Adrenal gland (tissue), 12 donors: ENCODE data around the gene KCNC1. TPM values are rescaled to one million over a fixed set of nuclear protein-coding genes. Genes with fewer than 3 reads are reported as not detected.

ENCODE experiments used
- DNase-seq, 7 donors: peaks; one replicate each; pipeline ENCODE4 v3.0.0-alpha.2; 2019 to 2020
- H3K27ac ChIP-seq, 5 donors: fragments of 200-600 bp; sonication (generic) in 4 of 5; 1 replicate in 3 of 5; 2 replicates in 2 of 5; pipeline versions ENCODE4 v1.5.1 to v1.8.0; 2016 to 2020; ENCODE audit warnings: mild to moderate bottlenecking in 1 of 5
- H3K27me3 ChIP-seq: fragments of 200-600 bp; 2 replicates; pipeline ENCODE4 v1.8.0; 2021
- H3K36me3 ChIP-seq, 2 donors: fragments of 200-600 bp; replicated peaks in 1 of 2; 1 replicate in 1 of 2; 2 replicates in 1 of 2; pipeline versions ENCODE4 v1.5.1 to v1.8.0; 2018 to 2022
- H3K4me1 ChIP-seq, 2 donors: fragments of 200-600 bp; replicated peaks in 1 of 2; 1 replicate in 1 of 2; 2 replicates in 1 of 2; pipeline versions ENCODE4 v1.5.1 to v1.8.0; 2018 to 2021
- H3K4me3 ChIP-seq, 4 donors: fragments of 200-600 bp; sonication (generic) in 3 of 4; one replicate each; pipeline ENCODE4 v1.5.1; 2016 to 2018
- H3K9me3 ChIP-seq, 3 donors: fragments of 200-600 bp; sonication (generic) in 1 of 3; replicated peaks in 1 of 3; 1 replicate in 2 of 3; 2 replicates in 1 of 3; pipeline versions ENCODE4 v1.5.1 to v1.8.0; 2016 to 2021
- POLR2A ChIP-seq, 2 donors: fragments of 450-650 bp; IDR thresholded peaks; one replicate each; pipeline ENCODE4 v1.6.1; 2017; ENCODE audit warnings: antibody characterized with exemption in 2 of 2, mild to moderate bottlenecking in 2 of 2, moderate library complexity in 1 of 2
- WGBS, 4 donors: extraction: QIAGEN DNeasy Blood & Tissue Kit in 2 of 4; methylation state at CpG; one replicate each; pipeline versions ENCODE4 v1.1.5 to v1.1.7; 2013 to 2017; 5-methylcytosine and 5-hydroxymethylcytosine counted together
- intact Hi-C, 2 donors: fragments of 100-400 bp; cut with DNase I; formaldehyde crosslinking; loops; one replicate each; pipeline versions ENCODE4 v1.14.1 to v1.15.0; 2022 to 2023
- polyA plus RNA-seq, 3 donors: library from polyadenylated mRNA; stranded (reverse); fragments of 200-250 nt in 2 of 3; fragments of 350-450 nt in 1 of 3; fragmentation: Illumina TruSeq in 1 of 3; extraction: RNeasy Lipid Tissue Mini Kit (QIAGEN cat#74804) in 1 of 3; gene quantifications; one replicate each; pipeline ENCODE4 v1.2.3, GENCODE V29; 2013 to 2014
- total RNA-seq, 9 donors: library from RNA; depleted of rRNA in 4 of 9; stranded (reverse); fragments of >200 nt in 4 of 9; fragments of 120-200 nt in 1 of 9; fragmentation: NEBNext Ultra II Directional in 1 of 9; extraction: Animal tissue kit (Norgen Biotek cat#: 25700) in 1 of 9; gene quantifications; one replicate each; pipeline versions ENCODE4 v1.1.0 to v1.2.4, GENCODE V29; 2013 to 2023
- TF ChIP-seq, protein P1 (sequence below), 6 experiments: fragments of 450-650 bp in 4 of 6; fragments of 200-600 bp in 2 of 6; sonication (generic) in 1 of 6; IDR thresholded peaks; 1 replicate in 5 of 6; 2 replicates in 1 of 6; pipeline versions ENCODE4 v1.5.1 to v1.8.0; 2016 to 2021; ENCODE audit warnings: antibody characterized with exemption in 6 of 6, mild to moderate bottlenecking in 2 of 6, moderate library complexity in 1 of 6
- donor health status: healthy with polysubstance abuse.
- donor health status: Bipolar disorder and iron deficiency.
- donor health status: DM: yes; HTN: yes; CAD: no.
- donor health status: DM: no; HTN: no; CAD: no.
- donor health status: DM: no; HTN: no; CAD: no.
- donor health status: DM: yes; HTN: yes; CAD: no.

KCNC1 gene
- total and polyA plus RNA-seq, 12 donors: 0.06 to 1.3 (median 0.55) TPM; not detected in 3

- intact Hi-C loops: loop anchor here (5.0 to 10.0 kb wide), 2 partner anchors 210 to 213 kb away; no protein-coding TSS in a partner anchor
Measured at GRCh38 chr11:17764446-17765218, 30.1 kb downstream of the KCNC1 start.

DNA sequence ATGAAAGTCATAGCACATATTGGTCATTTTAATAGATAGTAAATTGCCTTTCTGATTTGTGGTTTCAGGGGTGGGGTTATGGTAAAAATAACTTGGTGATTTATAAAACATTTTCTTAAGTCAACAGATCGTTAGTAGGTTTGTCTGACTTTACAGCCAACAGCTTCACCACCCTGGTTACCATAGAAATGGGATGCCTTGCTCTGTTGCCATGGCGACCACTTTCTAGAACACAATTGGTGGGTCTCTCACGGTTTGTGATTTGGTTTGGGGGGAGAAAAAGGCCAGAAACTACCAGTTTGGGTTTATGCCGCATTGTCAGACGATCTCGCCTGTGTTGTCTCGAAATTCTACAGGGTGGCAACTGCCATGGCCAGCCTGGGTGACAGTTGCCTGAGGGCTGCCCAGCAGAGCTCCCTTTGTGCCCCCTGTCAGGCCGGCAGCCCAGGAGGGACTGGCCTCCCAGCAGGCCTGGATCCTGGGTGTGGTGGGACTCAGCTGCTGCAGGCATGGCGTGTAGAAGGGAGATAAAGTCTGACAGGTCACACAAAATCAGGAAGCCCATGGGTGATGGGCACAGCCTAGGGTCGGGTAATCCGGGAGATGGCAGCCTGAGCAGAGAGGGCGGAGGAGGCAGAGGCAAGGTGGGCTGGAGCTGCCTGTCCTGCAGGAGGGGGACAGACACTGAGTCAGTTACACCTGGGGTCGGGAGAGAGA lies 30.9 kb downstream of the KCNC1 start:
- H3K9me3 ChIP-seq: no peaks in the 10 kb centered on the region
- 79 to 86% (median 84%) methylated on average over 11 to 13 of the region's 13 CpGs for WGBS, 4 donors
- no peak for DNase-seq
- no peaks in the 10 kb centered on the region for H3K36me3 ChIP-seq
- H3K4me1 ChIP-seq: no peaks in the 10 kb centered on the region
- H3K27me3 ChIP-seq: no peaks in the 10 kb centered on the region
- intact Hi-C loops: loop anchor here in 1 of 2 donors (10.0 kb wide), 1 partner anchor 209 kb away; no protein-coding TSS in a partner anchor
- H3K4me3 ChIP-seq: no peak overlapping the region
- TF ChIP-seq, protein P1, sequence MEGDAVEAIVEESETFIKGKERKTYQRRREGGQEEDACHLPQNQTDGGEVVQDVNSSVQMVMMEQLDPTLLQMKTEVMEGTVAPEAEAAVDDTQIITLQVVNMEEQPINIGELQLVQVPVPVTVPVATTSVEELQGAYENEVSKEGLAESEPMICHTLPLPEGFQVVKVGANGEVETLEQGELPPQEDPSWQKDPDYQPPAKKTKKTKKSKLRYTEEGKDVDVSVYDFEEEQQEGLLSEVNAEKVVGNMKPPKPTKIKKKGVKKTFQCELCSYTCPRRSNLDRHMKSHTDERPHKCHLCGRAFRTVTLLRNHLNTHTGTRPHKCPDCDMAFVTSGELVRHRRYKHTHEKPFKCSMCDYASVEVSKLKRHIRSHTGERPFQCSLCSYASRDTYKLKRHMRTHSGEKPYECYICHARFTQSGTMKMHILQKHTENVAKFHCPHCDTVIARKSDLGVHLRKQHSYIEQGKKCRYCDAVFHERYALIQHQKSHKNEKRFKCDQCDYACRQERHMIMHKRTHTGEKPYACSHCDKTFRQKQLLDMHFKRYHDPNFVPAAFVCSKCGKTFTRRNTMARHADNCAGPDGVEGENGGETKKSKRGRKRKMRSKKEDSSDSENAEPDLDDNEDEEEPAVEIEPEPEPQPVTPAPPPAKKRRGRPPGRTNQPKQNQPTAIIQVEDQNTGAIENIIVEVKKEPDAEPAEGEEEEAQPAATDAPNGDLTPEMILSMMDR (IDR thresholded peaks at IDR 0.05): no peak
- TF ChIP-seq POLR2A (IDR thresholded peaks at IDR 0.05): no peak
- H3K27ac ChIP-seq: no peak overlapping the region

More at GRCh38 chr11:17764446-17765218, 30.1 kb downstream of the KCNC1 start:
- Histone ChIP-seq H3K9me3 (no peaks in the 10 kb centered on the region), H3K27me3 (no peaks in the 10 kb centered on the region), H3K4me1 (no peaks in the 10 kb centered on the region), H3K27ac (no peak overlapping the region), H3K4me3 (no peak overlapping the region), H3K36me3 (no peaks in the 10 kb centered on the region)
- TF ChIP-seq, protein P1 (IDR thresholded peaks at IDR 0.05): no peak
- TF ChIP-seq POLR2A (IDR thresholded peaks at IDR 0.05): no peak
- WGBS, 4 donors: 72 to 84% (median 82%) methylated on average over 11 to 19 of the region's 19 CpGs
- DNase-seq: no peak

GRCh38 chr11:17766073-17766359 lies 31.4 kb downstream of the KCNC1 start:
- Histone ChIP-seq H3K27ac (no peak overlapping the region), H3K4me1 (no peaks in the 10 kb centered on the region), H3K36me3 (no peaks in the 10 kb centered on the region), H3K9me3 (no peaks in the 10 kb centered on the region), H3K4me3 (no peak overlapping the region), H3K27me3 (no peaks in the 10 kb centered on the region)
- no peak for DNase-seq
- TF ChIP-seq, protein P1 (IDR thresholded peaks at IDR 0.05): no peak
- TF ChIP-seq POLR2A (IDR thresholded peaks at IDR 0.05): no peak
- intact Hi-C loops: loop anchor here in 1 of 2 donors (10.0 kb wide), 1 partner anchor 209 kb away; no protein-coding TSS in a partner anchor
- 90 to 100% (median 92%) methylated on average over 2 to 8 of the region's 8 CpGs; no CpG with 5 or more reads in 1 of the 4 donors for WGBS, 4 donors

- Histone ChIP-seq H3K4me1 (no peaks in the 10 kb centered on the region), H3K4me3 (no peak overlapping the region), H3K9me3 (no peaks in the 10 kb centered on the region), H3K27me3 (no peaks in the 10 kb centered on the region), H3K36me3 (no peaks in the 10 kb centered on the region), H3K27ac (no peak overlapping the region)
- intact Hi-C loops: loop anchor here in 1 of 2 donors (10.0 kb wide), 1 partner anchor 208 kb away; no protein-coding TSS in a partner anchor
- DNase-seq: no peak
- WGBS, 4 donors: 71 to 95% (median 77%) methylated on average over 4 to 5 of the region's 5 CpGs
- TF ChIP-seq POLR2A (IDR thresholded peaks at IDR 0.05): no peak
- TF ChIP-seq, protein P1 (IDR thresholded peaks at IDR 0.05): no peak
Measured at GRCh38 chr11:17766590-17766989, 32.0 kb downstream of the KCNC1 start.
